HG03135 (cell line): Measurements from ENCODE around the gene INHA.

Experiments
- ATAC-seq: cut with Tn5 transposase; IDR thresholded peaks from one replicate; pipeline ENCODE4 v1.9.1; 2021; ENCODE audit warnings: mild to moderate bottlenecking, moderate library complexity; ENCODE audit not compliant: unreplicated experiment

The INHA gene

DNA sequence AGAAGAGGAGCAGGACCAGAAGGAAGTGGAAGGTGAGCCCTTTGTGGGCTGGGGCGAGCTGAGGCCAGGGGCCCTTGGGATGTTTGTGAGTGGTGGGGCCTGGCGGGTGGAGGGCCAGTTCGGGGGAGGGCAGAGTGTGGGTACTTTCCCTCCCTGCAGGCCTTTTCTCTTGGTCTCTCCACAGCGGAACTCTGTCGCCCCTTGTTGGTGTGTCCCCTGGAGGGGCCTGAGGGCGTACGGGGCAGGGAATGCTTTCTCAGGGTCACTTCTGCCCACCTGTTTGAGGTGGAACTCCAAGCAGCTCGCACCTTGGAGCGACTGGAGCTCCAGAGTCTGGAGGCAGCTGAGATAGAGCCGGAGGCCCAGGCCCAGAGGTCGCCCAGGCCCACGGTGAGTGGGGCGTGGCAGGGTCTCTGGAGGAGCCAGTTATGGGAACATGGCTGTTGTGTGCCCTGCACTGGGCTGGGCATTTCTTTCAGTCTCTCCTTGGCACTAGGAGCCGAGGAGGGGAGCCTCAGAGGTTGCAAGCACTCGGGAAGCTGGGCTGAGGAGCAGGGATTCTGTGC is 36.4 kb downstream of the INHA start:
- ATAC-seq, result no peak

DNA sequence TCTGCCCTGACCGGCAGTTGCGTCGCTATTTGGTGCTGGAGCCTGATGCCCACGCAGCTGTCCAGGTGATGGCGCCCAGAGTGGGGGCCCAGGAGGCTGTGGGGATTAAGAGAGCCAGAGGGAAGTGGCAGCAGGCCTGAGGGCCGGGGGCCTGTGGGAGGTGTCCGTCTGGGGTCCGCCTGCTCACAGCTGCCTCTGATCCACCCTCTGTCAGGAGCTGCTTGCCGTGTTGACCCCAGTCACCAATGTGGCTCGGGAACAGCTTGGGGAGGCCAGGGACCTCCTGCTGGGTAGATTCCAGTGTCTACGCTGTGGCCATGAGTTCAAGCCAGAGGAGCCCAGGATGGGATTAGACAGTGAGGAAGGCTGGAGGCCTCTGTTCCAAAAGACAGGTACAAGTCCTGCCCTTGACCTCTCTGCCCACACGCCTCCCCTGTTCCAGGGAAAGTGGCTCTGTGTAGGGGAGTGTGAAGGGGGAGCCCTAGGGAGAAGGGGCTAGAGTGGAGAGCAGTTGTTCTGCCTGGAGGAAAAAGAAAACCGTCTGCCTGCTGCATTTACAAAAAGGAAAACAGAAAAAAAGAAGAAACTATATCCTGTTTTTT is 37.1 kb downstream of the INHA start:
- no peak for ATAC-seq

DNA sequence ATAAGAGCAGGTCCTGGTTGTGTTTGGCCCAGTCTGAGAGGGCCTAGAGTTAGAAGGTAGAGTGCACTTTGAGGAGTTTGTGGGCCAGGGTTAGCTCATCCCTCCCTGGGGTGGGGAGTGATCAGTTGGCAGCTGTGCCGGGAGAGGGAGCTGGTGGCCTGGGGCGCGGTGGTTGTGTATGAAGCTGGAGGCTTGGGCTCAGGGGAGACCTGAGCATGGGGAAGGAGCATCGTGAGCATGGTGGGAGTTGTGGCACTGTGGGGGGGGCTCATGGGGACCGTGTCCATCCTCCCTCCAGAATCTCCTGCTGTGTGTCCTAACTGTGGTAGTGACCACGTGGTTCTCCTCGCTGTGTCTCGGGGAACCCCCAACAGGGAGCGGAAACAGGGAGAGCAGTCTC is 39.2 kb downstream of the INHA start:
- ATAC-seq, result no peak

DNA sequence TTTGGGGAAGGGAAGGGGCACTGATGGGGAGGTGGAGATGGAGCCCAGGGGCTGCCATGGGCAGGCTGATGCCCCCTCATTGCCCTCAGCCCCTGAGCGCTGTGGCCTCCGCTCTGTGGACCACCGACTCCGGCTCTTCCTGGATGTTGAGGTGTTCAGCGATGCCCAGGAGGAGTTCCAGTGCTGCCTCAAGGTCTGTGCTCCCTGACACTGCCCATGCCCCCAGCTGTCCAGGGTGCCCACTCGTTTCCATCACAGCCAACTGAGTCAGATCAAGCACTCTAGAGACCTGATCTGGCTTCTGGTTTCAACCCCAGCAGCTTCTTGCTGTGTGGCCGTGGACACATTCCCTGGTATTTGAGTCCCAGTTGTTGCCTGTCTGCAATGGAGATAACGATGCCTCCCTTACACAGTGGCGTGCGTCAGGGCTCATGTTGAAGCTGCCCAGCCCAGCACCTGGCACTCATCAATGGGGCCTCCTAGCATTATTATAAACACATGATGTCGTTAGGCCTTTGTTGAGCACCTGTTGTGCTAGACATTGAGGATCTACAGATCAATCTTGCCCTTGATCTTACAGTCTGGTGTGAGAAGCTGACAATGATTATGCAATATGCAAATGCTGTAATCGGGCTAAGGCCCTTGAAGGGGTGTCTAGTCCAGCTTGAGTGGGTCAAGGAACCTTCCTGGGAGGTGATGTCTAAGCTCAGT is 39.9 kb downstream of the INHA start:
- no peak for ATAC-seq

DNA sequence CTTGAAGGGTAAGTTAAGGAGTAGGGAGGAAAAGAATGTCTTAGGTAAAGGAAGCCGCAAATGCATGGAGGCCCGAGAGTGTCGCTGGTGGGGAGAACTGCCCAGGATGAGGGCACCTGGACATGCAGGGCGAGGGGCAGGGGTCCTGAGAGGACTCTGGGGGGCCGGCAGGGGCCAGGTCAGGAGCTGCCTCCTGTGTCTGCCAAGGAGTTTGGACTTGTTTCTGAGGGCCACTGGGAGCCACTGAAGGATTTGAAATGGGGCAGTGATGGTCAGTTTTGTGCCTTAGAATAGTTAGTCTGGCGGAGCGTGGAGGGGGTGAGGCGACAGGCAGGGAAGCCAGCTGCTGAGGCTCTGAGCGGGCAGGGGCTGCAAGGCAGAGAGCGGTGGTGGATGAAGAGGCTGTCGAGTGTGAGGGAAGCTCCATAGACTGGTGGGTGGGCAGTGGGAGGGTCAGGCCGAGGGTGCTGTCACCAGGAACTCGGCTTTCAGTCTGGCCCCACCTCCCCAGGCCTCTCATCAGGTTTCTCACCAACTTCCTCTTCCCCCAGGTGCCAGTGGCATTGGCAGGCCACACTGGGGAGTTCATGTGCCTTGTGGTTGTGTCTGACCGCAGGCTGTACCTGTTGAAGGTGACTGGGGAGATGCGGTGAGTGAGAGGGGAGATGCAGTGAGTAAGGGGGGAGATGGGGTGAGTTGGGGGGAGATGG is 40.6 kb downstream of the INHA start:
- no peak for ATAC-seq

DNA sequence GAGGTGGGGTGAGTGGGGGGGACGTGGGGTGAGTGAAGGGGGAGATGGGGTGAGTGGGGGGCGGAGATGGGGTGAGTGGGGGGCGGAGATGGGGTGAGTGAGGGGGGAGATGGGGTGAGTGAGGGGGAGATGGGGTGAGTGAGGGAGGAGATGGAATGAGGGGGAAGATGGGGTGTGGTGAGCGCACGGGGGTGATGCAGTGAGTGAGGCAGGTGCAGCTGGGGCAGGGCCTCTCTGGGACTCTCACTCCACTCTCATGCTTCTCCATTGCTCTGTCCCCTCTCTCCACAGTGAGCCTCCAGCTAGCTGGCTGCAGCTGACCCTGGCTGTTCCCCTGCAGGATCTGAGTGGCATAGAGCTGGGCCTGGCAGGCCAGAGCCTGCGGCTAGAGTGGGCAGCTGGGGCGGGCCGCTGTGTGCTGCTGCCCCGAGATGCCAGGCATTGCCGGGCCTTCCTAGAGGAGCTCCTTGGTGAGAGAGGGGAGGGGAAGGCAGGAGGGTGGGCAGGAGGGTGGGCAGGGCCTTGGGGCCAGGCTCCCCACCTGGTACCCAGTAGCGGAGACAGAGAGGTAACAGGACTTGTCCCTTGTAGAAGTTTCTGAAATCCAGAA is 41.5 kb downstream of the INHA start:
- no peak for ATAC-seq

DNA sequence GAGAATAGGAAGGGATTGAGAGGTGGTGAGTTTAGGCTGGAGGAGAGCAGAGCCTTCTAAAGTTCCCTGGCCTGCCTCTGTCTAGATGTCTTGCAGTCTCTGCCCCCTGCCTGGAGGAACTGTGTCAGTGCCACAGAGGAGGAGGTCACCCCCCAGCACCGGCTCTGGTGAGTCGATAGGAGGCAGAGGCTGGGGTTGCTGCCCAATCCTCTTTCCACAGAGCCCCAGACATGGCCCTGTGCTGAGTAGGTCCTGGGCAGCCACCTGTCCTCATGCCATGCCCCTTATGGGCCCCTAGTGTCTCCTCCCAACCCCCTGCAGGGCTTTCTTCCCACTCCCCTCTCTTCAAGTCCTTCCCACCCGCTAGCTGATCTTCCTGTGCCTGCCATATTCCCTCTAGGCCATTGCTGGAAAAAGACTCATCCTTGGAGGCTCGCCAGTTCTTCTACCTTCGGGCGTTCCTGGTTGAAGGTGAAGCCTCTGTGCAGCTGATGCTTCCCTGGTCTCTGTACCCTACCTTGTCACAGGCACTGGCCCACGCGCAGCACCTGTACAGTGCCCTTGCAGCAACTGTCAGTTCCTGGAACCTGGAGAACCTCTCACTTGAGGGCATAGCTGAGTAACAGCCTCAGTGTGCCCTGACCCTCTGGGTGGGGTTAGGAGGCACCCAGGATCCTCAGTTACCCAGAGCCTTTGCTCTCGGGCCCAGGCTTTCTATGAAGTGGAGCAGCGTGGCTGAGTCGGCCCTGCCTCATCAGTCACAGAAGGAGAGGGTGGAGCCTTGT is 42.2 kb downstream of the INHA start:
- no peak for ATAC-seq

DNA sequence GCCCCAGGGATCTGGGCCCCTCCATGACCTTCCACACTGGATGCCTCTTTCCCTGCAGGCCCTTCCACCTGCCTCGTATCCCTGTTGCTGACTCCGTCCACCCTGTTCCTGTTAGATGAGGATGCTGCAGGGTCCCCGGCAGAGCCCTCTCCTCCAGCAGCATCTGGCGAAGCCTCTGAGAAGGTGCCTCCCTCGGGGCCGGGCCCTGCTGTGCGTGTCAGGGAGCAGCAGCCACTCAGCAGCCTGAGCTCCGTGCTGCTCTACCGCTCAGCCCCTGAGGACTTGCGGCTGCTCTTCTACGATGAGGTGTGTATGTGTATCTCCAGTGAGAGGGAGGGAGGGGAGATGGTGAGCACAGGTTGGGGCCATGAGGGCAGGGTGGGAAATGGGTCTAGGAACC is 42.9 kb downstream of the INHA start:
- ATAC-seq, result no peak

DNA sequence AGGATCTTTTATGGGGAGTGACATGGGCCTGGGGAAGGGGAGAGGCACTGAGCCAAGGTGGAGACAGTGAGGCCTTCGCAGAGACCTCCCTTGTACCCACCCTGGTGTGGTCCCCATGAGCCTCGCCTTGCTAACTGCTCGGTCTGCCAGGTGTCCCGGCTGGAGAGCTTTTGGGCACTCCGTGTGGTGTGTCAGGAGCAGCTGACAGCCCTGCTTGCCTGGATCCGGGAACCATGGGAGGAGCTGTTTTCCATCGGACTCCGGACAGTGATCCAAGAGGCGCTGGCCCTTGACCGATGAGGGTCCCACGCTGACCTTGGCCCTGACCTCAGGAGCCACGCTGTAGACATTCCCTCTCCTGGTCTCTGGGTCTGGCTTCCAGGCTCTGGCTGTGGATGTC is 43.8 kb downstream of the INHA start:
- ATAC-seq, result no peak

DNA sequence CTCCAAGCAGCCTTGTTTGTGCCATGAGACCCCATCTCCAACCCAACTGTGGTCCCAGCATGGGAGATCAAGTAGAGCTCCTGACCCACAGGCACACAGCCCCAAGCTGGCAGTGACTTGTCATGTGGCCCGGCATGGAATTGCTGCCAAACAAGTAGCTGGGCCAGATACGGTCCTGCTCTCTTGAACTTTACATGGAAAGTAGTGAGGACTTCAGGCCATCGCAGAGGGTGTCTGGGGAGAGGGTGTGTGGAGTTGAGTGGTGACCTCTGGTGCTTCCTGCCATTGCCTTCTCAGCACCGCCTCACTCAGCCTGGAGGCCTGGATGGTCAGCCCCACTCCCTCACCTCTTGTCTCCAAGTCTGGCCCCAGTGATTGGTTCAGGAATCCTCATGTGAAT is 44.4 kb downstream of the INHA start:
- ATAC-seq, result no peak

DNA sequence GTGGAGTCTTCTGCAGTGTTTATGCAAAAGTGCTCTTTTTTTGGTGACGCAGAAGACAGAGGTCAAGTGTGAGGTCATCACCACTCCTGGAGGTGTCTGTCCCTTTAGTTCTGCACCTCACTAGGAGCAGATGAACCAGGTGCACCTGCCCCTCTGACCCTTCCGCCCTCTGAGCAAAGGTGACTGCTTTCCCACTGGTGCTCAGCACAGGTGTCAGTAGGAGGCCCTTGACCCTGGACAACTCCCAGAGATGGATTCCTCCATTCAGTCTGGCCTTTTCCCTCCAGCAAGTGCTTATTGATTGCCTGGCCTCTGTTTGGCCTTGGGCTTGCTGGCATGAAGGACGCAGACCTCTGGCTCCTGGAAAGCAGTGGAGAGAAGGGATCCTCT is 46.6 kb downstream of the INHA start:
- no peak for ATAC-seq

DNA sequence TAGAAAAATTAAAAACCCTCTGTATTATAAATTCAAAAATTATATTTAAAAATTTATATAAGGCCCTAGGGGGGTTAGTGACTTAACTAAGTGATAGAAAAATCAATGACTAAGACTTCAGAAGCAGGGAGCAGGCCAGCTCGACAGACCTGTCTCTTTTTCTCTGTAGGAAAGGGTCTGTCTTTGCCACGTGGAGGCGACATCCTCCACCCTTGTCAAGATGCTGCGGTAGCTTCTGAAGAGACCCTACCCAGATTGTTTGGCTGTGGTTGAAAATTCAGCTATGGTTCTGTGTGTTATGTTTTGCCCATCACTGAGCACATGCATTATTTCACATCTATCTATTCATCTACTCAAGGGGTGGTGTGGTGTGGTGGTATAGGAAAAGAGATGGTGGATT is 47.1 kb downstream of the INHA start:
- no peak for ATAC-seq

DNA sequence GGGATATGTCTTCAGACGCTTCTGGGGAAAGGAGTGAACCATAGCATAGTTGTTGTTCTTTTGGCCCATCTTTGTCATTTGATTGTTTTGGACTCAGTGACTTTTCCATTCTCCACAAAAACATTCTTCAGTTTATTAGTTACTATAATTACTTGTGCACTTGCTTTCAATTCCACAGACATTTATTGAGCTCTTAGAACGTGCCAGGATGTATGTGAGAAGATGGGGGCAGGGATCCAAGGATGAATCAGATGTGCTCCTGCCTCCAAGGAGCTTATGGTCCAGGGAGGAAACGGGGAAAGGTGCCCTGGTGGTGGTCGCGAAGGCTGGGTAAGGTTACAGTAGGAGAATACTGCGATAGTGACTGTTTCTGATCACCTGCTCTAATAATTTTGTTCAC is 48.4 kb downstream of the INHA start:
- no peak for ATAC-seq

DNA sequence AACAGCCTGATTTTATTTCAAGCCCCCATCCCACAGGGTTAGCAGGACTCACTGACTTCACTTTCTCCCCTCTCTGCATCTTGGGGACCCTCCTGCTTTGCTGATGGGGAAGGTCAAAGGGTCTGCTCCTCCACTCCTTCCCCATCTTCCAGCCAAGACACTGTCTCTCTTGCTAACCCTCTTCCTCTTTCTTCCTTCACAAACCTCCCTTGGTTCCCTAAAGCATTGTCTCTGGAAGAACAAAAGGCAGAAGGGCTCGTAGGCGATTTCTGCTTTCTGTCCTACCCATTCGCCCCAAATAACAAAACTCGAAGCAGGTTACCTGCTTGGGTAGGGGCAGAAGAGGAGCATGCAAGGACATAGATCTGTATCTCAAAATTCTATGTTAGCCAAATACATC is 49.8 kb downstream of the INHA start:
- ATAC-seq, result no peak

DNA sequence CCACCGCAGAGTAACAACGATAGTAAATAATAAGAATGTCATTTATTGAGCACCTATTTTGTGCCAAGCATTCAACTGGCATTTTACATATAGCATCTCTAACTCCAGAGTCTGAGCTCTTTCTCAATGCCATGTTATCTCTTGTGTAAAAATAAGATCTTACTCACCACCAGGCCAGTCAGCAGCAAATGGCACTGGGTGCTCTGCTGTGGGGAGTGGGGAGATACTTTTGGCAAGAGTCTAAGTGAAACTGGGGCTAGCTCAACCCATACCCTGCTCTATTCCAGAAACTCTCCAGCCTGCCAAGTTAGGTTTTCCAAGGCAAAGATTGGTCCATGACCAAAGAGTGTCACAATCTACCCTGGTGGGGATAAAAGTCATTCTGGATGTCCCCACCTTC is 50.4 kb downstream of the INHA start:
- no peak for ATAC-seq

DNA sequence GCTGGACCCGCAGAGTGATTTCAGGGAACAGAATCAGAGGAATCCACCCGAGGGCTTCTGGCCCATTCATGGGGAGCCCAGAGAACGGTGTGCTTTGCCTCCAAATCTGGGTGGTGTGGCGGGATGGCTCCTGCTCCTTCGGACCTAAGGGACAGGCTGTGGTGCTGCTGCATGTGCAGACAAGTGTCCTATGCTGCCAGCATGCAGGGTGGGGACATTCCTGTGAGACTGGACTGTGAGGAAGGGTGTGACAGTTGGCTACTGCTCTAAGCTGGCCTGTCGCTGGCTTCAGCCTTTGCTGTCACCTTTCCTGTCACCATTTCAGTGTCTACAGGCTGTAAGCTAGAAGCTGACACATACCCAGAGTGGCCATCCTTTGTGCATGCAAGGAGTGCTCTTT is 52.5 kb downstream of the INHA start:
- ATAC-seq, result no peak

DNA sequence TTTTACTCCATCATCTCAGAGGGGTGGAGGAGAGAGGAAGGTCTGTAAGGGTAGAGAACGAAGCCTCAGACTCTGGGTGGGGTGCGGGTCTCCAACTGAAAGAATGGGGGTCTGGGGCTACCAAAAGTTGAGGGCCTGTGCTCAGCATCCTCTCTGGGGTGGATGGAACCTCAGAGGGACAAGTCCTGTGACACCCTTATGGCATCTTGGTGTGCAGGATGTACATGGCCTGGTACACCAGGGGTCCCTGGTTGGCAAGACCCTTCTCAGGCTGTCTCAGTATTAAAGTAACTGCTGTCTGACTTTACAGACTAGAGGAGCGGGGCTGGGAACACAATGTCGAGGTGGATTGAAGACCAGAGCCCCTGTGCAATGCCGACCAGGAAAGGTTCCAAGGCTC is 53.1 kb downstream of the INHA start:
- no peak for ATAC-seq
